SU-DHL-6 (cell line): Measurements from ENCODE around the gene CR2.

ENCODE experiments used
- EZH2phosphoT487 ChIP-seq: fragments of 200-600 bp; sonication (generic), shearing (Covaris generic); conservative IDR thresholded peaks from 2 replicates; pipeline ENCODE4 v1.6.1; 2018; ENCODE audit warnings: mild to moderate bottlenecking, antibody characterized with exemption, low read length, moderate library complexity, mixed read lengths
- TF ChIP-seq, protein P1 (sequence below): fragments of 200-600 bp; sonication (generic); IDR thresholded peaks from one replicate; pipeline ENCODE4 v1.5.1; 2017; ENCODE audit warnings: antibody characterized with exemption, mild to moderate bottlenecking, low read length, moderate library complexity; ENCODE audit not compliant: insufficient read depth, poor library complexity, severe bottlenecking

DNA sequence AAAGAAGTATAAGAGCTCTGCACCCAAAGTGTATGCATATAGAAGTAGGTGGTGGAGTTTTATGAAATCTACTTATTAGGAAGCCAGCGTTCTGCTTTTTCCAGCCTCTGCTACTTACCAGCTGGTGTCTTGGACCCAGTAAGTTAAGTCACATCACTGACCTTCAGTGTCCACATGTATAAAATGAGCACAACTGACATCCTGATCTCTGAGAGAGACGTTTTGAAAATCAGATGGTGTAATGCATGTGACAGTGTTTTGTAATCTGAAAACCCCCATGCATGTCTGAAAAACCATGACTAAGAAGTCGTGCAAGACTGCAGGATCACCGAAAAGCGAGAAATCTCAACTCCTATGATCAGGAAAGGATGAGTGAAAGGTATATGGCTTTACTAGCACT, 43.8 kb downstream of the CR2 start:
- TF ChIP-seq, protein P1, sequence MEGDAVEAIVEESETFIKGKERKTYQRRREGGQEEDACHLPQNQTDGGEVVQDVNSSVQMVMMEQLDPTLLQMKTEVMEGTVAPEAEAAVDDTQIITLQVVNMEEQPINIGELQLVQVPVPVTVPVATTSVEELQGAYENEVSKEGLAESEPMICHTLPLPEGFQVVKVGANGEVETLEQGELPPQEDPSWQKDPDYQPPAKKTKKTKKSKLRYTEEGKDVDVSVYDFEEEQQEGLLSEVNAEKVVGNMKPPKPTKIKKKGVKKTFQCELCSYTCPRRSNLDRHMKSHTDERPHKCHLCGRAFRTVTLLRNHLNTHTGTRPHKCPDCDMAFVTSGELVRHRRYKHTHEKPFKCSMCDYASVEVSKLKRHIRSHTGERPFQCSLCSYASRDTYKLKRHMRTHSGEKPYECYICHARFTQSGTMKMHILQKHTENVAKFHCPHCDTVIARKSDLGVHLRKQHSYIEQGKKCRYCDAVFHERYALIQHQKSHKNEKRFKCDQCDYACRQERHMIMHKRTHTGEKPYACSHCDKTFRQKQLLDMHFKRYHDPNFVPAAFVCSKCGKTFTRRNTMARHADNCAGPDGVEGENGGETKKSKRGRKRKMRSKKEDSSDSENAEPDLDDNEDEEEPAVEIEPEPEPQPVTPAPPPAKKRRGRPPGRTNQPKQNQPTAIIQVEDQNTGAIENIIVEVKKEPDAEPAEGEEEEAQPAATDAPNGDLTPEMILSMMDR: no peak
- no peak for TF ChIP-seq EZH2phosphoT487
